Measurements from ENCODE around the gene RFT1.
A peak's percentile ranks its signal among the peaks of the same experiment; 100 is the strongest.

Gene RFT1

DNA sequence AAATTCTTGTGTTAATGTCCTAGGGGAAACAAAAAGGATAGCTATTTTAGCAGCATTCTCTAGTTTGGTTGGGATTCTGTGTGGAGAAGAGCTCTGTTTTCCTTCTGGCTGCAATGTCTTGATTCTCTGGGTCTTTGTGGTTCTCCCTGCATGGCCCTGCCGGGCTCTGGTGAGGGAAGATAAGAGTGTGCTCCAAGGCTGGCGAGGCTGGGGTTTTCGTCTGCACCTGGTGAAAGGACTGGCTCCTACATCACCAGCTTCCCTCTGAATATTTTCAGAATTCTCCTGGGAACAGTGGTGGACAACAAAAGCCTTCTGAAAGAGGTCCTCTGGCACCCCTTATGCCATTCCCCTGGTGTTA lies 46.3 kb downstream of the RFT1 start:
- no peak for DNase-seq

DNA sequence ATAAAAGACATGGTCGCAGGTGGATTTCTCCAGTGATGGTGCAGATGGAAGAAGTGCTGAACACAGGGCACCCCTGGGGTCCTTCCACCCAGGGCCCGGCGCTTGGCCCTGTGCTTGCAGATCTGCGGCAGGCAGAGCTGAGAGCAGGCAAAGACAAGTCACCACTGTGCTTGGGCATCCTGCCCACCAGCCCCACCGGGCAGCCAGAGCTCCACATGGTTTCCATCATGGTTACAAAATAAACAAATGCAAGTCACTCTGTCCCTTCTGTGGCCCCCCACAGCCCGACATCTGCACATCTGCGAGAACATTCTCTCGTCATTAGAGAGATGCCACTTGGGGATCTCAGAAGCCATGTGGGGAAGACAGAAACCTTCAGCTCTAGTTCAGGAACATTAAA lies 46.7 kb downstream of the RFT1 start:
- DNase-seq: no peak

- no peak for DNase-seq
Measured at GRCh38 chr3:53082736-53083135, 47.5 kb downstream of the RFT1 start.

GRCh38 chr3:53081318-53081717 lies 48.9 kb downstream of the RFT1 start:
- no peak for DNase-seq

GRCh38 chr3:53080612-53081205 lies 49.5 kb downstream of the RFT1 start:
- DNase-seq: no peak

DNA sequence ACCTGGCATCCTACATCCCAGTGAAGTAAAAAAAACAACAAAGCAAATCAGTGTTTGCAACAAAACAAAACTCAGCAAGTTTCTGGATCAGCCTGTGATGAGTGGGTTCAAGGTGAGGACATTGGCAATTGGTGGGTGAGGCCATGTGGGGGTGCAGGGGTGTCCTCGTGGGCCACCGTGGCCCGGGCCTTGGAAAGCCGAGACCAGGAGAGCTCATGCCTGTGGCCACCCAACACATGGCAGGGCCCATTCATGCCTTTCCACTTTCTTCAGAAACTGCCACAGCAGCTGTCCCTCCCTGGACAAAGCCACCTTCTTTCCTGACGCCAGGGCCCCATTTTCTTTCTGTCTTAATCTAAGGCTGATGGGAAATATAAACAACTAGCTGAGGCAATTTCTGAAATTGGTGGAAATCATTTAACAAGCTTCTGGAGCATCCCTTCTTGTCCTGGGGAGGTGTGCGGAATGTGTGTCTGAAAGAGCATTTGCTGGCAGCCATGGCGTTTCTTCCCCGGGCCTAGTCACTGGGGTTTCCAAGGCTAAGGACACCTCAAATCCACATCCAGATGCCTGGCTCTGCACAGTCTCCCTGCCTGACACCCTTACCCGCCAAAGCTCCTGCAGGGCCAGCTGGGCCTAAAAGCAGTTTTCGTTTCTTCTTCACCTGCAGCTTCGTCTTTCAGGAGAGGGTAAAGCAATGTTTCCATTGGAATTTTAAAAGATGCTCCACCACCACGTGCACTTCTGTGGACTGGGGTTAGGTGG lies 50.3 kb downstream of the RFT1 start:
- no peak for DNase-seq

DNA sequence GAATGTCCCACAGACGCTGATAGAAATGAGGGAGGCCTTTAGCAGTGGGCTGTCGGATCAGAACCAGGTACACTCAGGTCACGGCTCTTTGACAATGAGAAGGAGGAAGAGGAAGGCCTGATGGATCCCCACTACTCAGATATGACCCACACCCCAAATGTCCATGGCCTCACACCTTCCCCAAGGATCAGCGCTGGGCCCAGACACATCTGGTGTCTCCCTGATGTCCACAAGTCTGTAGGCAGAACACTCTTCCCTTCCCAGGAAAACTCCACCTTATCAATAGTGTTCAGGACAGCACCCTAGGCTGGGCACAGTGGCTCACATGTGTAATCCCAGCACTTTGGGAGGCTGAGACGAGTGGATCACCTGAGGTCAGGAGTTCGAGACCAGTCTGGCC lies 51.1 kb downstream of the RFT1 start:
- no peak for DNase-seq

- no peak for DNase-seq
Measured at GRCh38 chr3:53078656-53079055, 51.6 kb downstream of the RFT1 start.

- no peak for DNase-seq
Measured at GRCh38 chr3:53077476-53078220, 52.6 kb downstream of the RFT1 start.

DNA sequence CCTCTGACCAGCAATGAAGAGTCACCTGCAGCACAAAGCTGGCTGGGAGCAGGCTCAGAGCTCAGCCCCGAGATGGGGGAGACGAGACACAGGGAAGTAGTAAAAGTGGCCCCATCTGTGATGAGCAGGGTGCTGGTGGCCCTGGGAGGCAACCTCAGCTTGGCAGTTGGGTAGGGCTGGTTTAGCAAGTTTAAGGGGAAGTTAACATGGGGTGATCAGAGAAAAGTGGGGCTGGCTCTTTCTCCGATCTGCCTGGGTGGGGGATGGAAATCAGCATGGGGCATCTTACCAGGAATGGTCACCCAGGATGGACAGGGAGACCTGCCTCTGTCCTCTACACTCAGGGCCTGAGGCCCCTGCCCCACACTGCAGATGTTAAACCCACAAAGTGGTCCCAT lies 54.5 kb downstream of the RFT1 start:
- DNase-seq: no peak

DNA sequence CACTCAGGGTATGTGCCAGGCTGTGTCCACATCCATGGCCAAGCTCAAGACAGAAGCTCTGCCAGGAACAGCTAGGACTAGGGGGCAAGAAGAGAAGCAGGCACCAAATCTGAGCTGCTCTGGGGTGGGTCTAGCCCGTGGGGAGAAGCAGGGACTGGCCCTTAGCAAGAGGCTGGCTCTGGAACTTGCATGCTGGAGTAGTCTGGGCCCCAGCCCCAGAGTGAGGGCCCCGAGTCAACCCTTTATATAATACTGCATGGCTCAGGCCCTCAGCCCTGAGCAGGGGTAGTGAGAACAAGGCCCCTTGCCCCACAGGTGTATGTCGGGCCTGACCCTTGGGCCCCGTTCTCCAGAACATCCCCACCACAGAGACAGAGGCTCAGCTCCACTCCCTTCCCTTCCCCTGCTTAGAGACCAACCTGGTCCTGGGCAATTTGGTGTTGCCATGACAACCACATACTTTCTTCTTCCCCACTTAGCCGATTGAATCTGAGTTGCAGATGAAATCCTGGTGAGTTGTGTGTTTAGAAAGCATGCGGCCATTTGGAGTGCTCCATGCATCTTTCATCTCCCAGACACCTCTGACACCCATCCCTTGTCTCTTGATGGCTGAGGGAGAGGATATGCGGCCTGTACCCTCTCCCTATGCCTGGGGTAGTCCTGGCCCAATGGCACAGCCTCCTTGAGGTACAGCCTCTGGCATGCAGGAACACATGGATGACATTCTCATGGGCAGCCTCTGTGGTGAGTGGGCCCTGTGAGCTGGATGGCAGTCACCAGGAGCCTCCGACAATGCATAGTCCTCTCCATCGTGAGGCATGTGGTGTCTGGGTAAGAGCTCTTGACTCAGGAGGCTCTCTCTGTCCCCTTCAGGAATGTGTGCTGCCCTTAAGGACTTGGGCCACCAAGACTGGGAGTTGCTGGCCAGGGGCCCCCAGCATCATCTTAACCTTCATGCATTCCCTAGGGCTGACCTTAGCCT lies 55.2 kb downstream of the RFT1 start:
- no peak for DNase-seq

- no peak for DNase-seq
Measured at GRCh38 chr3:53074366-53074696, 55.9 kb downstream of the RFT1 start.

DNA sequence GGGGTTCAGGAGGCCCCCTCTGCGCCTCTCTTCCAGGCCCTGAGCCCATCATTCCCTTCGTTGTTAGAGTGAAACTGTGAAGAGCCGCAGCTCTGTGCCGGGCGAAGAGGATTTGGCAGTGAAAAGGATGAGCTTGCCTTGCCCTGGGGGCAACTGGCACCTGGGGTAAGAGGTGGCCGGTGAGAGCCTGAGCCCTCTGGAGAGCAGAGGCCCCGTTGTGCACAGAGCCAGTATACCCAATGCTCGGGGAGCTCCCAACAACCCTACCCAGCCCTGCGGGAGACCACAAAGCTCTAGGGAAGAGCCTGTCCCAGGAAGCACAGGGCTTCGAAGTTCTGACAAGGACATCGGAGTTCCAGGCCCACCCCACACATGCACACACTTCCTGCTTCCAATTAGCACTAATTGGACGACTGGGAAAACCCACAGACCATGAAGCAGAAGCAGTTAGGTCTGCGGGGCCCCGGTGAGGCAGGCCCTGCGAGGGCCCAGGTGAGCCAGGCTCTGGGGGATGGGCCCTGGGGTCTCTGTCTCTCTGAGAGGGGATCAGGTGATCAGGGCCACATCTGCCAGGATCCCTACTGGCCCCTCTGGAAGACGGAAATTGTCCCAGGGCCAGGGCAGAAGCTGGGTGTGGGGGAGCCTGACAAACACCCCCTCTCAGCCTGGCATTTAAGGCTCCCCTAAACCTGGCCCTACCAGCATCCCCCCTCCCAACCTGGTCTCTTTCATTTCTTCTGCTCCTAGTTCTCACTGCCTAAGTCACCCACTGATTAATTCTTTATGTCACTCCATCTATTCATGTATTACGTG lies 56.5 kb downstream of the RFT1 start:
- DNase-seq: no peak

DNA sequence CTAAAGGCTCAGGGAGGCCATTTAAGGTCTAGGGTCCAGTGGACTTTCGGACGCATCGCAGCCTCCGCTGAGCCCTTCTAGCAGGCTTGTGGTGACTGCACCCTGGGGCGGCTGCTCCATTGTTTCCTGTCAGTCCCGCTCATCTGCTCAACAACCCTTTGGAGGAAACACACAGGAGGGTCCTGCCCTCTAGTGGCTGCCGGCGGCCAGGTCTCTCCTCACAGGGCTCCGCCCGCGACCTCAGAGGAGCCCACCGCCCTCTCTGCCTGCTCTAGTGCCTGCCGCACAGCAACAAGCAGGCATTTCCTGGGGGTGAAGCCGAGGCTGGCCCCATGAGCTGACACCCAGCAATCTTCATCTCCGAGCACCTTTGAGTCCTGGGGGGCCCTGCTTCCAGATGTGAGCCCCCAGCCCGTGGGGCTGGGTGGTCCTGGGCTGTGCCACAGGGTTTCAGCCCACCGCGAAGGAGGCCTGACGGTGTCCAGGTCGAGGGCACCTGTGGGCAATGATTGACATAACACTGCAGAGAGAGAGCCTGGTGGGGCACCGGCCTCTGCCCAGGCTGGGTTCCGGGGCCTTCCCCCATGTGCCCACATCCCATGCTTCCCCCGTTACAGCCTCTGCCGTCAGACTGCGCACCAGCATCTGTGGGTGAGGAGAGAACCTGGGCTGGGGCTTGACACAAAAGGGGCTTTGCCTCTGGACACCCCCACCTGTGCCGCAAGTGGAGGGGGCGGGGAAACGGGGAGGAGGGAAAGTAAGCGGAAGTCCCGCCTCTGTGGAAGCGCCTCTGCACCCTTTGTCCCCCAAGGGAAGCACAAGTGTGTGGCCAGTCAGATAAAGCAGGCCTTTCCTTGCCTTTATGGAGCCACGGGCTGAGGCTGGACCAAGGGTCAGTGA lies 57.3 kb downstream of the RFT1 start:
- DNase-seq: peak; percentile 75

GRCh38 chr3:53071882-53072431 lies 58.3 kb downstream of the RFT1 start:
- DNase-seq: no peak

- DNase-seq: no peak
Measured at GRCh38 chr3:53069422-53070068, 60.7 kb downstream of the RFT1 start.

DNA sequence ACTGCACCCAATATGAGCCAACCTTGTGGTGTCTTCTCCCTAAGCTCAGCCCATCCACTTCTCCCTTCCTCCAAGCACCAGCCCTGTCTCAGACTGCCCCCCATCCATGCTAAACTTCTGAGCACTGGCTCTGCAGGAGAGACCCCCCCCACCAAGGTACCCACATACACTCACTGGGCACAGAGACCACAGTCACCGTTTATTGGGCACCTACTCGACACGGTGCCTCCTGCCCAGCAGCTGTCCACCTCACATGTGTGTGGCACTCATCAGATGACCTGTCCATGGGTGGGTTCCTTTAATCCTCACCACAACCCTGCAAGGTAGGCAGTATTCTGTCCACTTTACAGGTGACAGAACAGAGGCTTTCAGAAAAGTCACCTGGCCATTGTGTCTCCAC lies 62.1 kb downstream of the RFT1 start:
- DNase-seq: no peak

GRCh38 chr3:53067567-53067966 lies 62.7 kb downstream of the RFT1 start:
- DNase-seq: no peak

DNA sequence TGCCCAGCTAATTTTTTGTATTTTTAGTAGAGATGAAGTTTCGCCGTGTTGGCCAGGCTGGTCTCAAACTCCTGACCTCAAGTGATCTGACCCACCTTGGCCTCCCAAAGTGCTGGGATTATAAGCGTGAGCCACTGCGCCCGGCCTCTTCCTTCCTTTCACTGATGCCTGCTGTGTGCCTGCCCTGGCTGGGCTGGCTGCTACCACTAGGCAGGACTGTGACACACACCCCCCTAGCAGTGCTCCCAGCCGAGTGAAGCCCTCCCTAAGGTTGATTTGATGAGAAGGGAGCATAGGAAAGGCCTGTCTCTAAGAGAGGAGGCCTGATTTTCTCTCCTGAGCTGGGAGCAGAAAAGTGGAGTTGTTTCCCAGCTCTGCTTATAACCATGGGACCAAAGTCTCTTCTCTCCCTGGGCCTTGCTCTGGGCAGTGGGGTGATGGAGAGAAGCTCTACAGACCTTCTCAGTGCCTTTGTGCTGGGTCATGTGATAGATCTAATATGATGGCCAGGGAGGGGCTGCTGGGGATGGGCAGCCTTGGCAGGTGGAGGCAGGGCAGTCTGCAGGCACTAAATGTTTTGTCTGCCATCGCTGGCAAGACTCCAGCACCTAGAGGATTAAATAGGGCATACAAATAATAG lies 64.3 kb downstream of the RFT1 start:
- no peak for DNase-seq

- no peak for DNase-seq
Measured at GRCh38 chr3:53062905-53063304, 67.3 kb downstream of the RFT1 start.
